Fibroblast of lung (primary cell): ENCODE measurements around the gene TMEM187. TPM values are rescaled to one million over a fixed set of nuclear protein-coding genes. Genes with fewer than 3 reads are reported as not detected.

Experiments
- DNase-seq, 2 donors: peaks; one replicate each; pipeline versions ENCODE4 v3.0.0 to v3.0.0-alpha.2; 2010; ENCODE audit warnings: low read depth in 2 of 2
- H2AFZ ChIP-seq: 2 replicates; pipeline ENCODE4 v1.5.1; 2012; ENCODE audit warnings: low read length, control low read depth, inconsistent platforms
- H3K27ac ChIP-seq: 2 replicates; pipeline ENCODE4 v1.5.1; 2011; ENCODE audit warnings: low read length, control low read depth; ENCODE audit not compliant: insufficient read depth
- H3K27me3 ChIP-seq: 2 replicates; pipeline ENCODE4 v1.5.1; 2011; ENCODE audit warnings: mild to moderate bottlenecking, low read length; ENCODE audit not compliant: control insufficient read depth, insufficient read depth
- H3K36me3 ChIP-seq: 2 replicates; pipeline ENCODE4 v1.5.1; 2011; ENCODE audit warnings: low read length; ENCODE audit not compliant: control insufficient read depth, insufficient read depth
- H3K4me1 ChIP-seq: 2 replicates; pipeline ENCODE4 v1.5.1; 2011; ENCODE audit warnings: low read length; ENCODE audit not compliant: control insufficient read depth, insufficient read depth; ENCODE audit errors: extremely low read depth
- H3K4me2 ChIP-seq: 2 replicates; pipeline ENCODE4 v1.5.1; 2011; ENCODE audit warnings: low read length, control low read depth; ENCODE audit not compliant: insufficient read depth; ENCODE audit errors: extremely low read depth
- H3K4me3 ChIP-seq, 4 experiments: fragments of 200-600 bp in 1 of 4; sonication (generic) in 1 of 4; replicated peaks in 1 of 4; 2 replicates each; pipeline ENCODE4 v1.5.1; 2011 to 2016; ENCODE audit warnings: low read length in 4 of 4, low read depth in 3 of 4, mild to moderate bottlenecking in 3 of 4, control low read depth in 2 of 4, inconsistent platforms in 1 of 4, mixed read lengths in 1 of 4; ENCODE audit not compliant: insufficient read depth in 1 of 4; ENCODE audit errors: control extremely low read depth in 1 of 4
- H3K79me2 ChIP-seq: 2 replicates; pipeline ENCODE4 v1.5.1; 2012; ENCODE audit warnings: mild to moderate bottlenecking, low read length, inconsistent platforms; ENCODE audit not compliant: control insufficient read depth, insufficient read depth
- H3K9ac ChIP-seq: 2 replicates; pipeline ENCODE4 v1.5.1; 2011; ENCODE audit warnings: mild to moderate bottlenecking, low read length, control low read depth; ENCODE audit not compliant: insufficient read depth
- H3K9me3 ChIP-seq: 2 replicates; pipeline ENCODE4 v1.5.1; 2012; ENCODE audit warnings: low read depth, low read length; ENCODE audit not compliant: control insufficient read depth, insufficient read depth
- H4K20me1 ChIP-seq: 2 replicates; pipeline ENCODE4 v1.5.1; 2011; ENCODE audit warnings: low read length; ENCODE audit not compliant: control insufficient read depth, insufficient read depth; ENCODE audit errors: extremely low read depth
- CTCF ChIP-seq, 2 donors: IDR thresholded peaks in 1 of 2; conservative IDR thresholded peaks in 1 of 2; 1 replicate in 1 of 2; 2 replicates in 1 of 2; pipeline ENCODE4 v1.5.1; 2011 to 2012; ENCODE audit warnings: low read length in 2 of 2, control low read depth in 1 of 2, inconsistent platforms in 1 of 2, low read depth in 1 of 2, mild to moderate bottlenecking in 1 of 2
- EZH2 ChIP-seq: IDR thresholded peaks from 2 replicates; pipeline ENCODE4 v1.5.1; 2012; ENCODE audit warnings: low read length, control low read depth, mild to moderate bottlenecking; ENCODE audit errors: missing control alignments
- polyA plus RNA-seq, 2 donors: library from polyadenylated mRNA; depleted of rRNA in 1 of 2; stranded (reverse) in 1 of 2; unstranded in 1 of 2; fragments of >200 nt; gene quantifications; 2 replicates each; pipeline ENCODE4 v1.2.1, GENCODE V29; 2011 to 2012; ENCODE audit warnings: missing spikeins in 1 of 2
- total RNA-seq: library from RNA; depleted of rRNA; stranded (reverse); fragments of >200 nt; gene quantifications from 2 replicates; pipeline ENCODE4 v1.2.1, GENCODE V29; 2014

TMEM187 gene
- total and polyA plus RNA-seq, 2 donors (not counting 1 experiment from before 2014, with no cell fraction given), result 4.6 to 8.3 TPM

GRCh38 chrX:153960077-153960476, 12.5 kb upstream of the TMEM187 start:
- no peaks in the 10 kb centered on the region for H3K9me3 ChIP-seq
- peaks cover 41% of the 10 kb centered on the region for H3K36me3 ChIP-seq
- no peak for TF ChIP-seq CTCF (conservative IDR thresholded peaks at IDR 0.05 in 1 of 2, IDR thresholded peaks at IDR 0.05 in 1 of 2; ENCODE audit: low read depth in 1 of 2, low read length in 2 of 2)
- TF ChIP-seq EZH2, result no peak
- H3K27me3 ChIP-seq, result no peaks in the 10 kb centered on the region
- no peak overlapping the region for H2AFZ ChIP-seq
- no peak overlapping the region for H3K4me3 ChIP-seq
- no peaks in the 10 kb centered on the region for H4K20me1 ChIP-seq
- H3K4me1 ChIP-seq, result no peaks in the 10 kb centered on the region
- H3K4me2 ChIP-seq, result no peak overlapping the region
- peaks cover 25% of the 10 kb centered on the region for H3K79me2 ChIP-seq
- H3K27ac ChIP-seq, result no peak overlapping the region
- H3K9ac ChIP-seq, result no peak overlapping the region
- no peak for DNase-seq

GRCh38 chrX:153960786-153961185, 11.8 kb upstream of the TMEM187 start:
- Histone ChIP-seq H3K36me3 (peaks cover 36% of the 10 kb centered on the region), H3K9me3 (no peaks in the 10 kb centered on the region), H3K9ac (no peak overlapping the region), H3K27me3 (no peaks in the 10 kb centered on the region), H3K79me2 (peaks cover 32% of the 10 kb centered on the region), H3K4me1 (no peaks in the 10 kb centered on the region), H3K27ac (no peak overlapping the region), H3K4me2 (no peak overlapping the region), H2AFZ (no peak overlapping the region), H3K4me3 (no peak overlapping the region), H4K20me1 (no peaks in the 10 kb centered on the region)
- DNase-seq, result no peak
- TF ChIP-seq EZH2 (no peak), CTCF (conservative IDR thresholded peaks at IDR 0.05 in 1 of 2, IDR thresholded peaks at IDR 0.05 in 1 of 2; ENCODE audit: low read depth in 1 of 2, low read length in 2 of 2) (no peak)

- Histone ChIP-seq H3K9me3 (no peaks in the 10 kb centered on the region), H3K36me3 (peaks cover 32% of the 10 kb centered on the region), H3K79me2 (peaks cover 37% of the 10 kb centered on the region), H3K27me3 (no peaks in the 10 kb centered on the region), H3K9ac (no peak overlapping the region), H2AFZ (no peak overlapping the region), H3K4me1 (peaks cover under 1% of the 10 kb centered on the region), H3K4me2 (no peak overlapping the region), H3K27ac (no peak overlapping the region), H4K20me1 (no peaks in the 10 kb centered on the region), H3K4me3 (no peak overlapping the region)
- TF ChIP-seq CTCF (conservative IDR thresholded peaks at IDR 0.05 in 1 of 2, IDR thresholded peaks at IDR 0.05 in 1 of 2; ENCODE audit: low read depth in 1 of 2, low read length in 2 of 2) (no peak), EZH2 (no peak)
- DNase-seq, result no peak
Observed at GRCh38 chrX:153961292-153961691, 11.3 kb upstream of the TMEM187 start.
